ENCODE results near the gene DHRS2. TPM values are rescaled to one million over a fixed set of nuclear protein-coding genes. Genes with fewer than 3 reads are reported as not detected.

The DHRS2 gene
- total RNA-seq, 4 donors from 2014 or later: 0.21 to 2.6 (median 1.3) TPM

DNA sequence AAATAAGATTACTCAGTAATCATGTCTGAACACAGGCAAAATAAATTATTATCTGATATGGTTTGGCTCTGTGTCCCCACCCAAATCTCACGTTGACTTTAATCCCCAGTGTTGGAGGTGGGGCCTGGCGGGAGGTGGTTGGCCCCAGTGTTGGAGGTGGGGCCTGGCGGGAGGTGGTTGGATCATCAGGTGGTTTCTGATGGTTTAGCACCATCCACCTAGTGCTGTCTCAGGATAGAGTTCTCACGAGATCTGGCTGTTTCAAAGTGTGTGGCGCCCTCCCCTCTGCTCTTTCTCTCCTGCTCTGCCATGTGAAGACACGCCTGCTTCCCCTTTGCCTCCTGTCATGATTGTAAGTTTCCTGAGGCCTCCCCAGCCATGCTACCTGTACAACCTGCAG, 18.1 kb downstream of the DHRS2 start:
- Histone ChIP-seq H3K27ac (no peak overlapping the region), H3K36me3 (no peaks in the 10 kb centered on the region), H3K4me1 (no peaks in the 10 kb centered on the region), H3K9me3 (no peaks in the 10 kb centered on the region), H3K4me3 (no peak overlapping the region), H3K27me3 (peaks cover 9% of the 10 kb centered on the region)
- 80% methylated on average over 6 of the region's 6 CpGs for WGBS
- no peak for TF ChIP-seq EP300 (IDR thresholded peaks at IDR 0.05)
- no peak for TF ChIP-seq POLR2AphosphoS5 (IDR thresholded peaks at IDR 0.05)
- TF ChIP-seq POLR2A (IDR thresholded peaks at IDR 0.05): no peak
- TF ChIP-seq, protein P1, sequence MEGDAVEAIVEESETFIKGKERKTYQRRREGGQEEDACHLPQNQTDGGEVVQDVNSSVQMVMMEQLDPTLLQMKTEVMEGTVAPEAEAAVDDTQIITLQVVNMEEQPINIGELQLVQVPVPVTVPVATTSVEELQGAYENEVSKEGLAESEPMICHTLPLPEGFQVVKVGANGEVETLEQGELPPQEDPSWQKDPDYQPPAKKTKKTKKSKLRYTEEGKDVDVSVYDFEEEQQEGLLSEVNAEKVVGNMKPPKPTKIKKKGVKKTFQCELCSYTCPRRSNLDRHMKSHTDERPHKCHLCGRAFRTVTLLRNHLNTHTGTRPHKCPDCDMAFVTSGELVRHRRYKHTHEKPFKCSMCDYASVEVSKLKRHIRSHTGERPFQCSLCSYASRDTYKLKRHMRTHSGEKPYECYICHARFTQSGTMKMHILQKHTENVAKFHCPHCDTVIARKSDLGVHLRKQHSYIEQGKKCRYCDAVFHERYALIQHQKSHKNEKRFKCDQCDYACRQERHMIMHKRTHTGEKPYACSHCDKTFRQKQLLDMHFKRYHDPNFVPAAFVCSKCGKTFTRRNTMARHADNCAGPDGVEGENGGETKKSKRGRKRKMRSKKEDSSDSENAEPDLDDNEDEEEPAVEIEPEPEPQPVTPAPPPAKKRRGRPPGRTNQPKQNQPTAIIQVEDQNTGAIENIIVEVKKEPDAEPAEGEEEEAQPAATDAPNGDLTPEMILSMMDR (IDR thresholded peaks at IDR 0.05): no peak
- peak in 1 of 2 donors; percentile 62 for DNase-seq (ENCODE audit: low spot score in 2 of 2)

DNA sequence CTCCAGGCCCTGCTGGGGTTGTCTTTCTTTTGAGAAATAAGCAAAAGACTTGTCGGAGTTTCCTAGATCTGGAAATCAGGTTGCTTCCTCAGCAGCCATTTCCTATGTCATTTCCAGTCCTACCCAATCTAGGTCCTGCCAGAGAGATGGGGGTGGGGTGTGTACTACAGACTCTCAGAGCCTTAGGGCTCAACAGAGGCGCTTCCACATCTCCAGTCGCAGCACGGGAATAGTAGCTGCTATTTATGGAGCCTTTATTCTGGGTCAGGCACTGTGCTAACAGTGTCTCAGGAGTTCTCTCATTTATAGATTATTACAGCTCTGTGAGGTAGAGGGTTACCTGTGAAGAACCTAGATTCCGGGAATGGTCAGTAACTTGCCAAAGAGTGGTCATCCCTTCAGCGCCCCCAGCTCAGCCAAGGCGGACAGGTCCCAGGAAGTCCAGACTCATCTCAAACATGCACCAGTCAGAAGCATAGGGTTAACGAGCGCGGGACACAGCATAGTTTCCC, 21.9 kb downstream of the DHRS2 start:
- DNase-seq (ENCODE audit: low spot score in 2 of 2): no peak
- Histone ChIP-seq H3K27me3 (peaks cover 3% of the 10 kb centered on the region), H3K9me3 (no peaks in the 10 kb centered on the region), H3K4me3 (no peak overlapping the region), H3K4me1 (no peaks in the 10 kb centered on the region), H3K36me3 (no peaks in the 10 kb centered on the region), H3K27ac (no peak overlapping the region)
- TF ChIP-seq POLR2AphosphoS5 (IDR thresholded peaks at IDR 0.05) (no peak), POLR2A (IDR thresholded peaks at IDR 0.05) (no peak), EP300 (IDR thresholded peaks at IDR 0.05) (no peak)
- TF ChIP-seq, protein P1 (IDR thresholded peaks at IDR 0.05): no peak
- WGBS: 31% methylated on average over 10 of the region's 10 CpGs

DNA sequence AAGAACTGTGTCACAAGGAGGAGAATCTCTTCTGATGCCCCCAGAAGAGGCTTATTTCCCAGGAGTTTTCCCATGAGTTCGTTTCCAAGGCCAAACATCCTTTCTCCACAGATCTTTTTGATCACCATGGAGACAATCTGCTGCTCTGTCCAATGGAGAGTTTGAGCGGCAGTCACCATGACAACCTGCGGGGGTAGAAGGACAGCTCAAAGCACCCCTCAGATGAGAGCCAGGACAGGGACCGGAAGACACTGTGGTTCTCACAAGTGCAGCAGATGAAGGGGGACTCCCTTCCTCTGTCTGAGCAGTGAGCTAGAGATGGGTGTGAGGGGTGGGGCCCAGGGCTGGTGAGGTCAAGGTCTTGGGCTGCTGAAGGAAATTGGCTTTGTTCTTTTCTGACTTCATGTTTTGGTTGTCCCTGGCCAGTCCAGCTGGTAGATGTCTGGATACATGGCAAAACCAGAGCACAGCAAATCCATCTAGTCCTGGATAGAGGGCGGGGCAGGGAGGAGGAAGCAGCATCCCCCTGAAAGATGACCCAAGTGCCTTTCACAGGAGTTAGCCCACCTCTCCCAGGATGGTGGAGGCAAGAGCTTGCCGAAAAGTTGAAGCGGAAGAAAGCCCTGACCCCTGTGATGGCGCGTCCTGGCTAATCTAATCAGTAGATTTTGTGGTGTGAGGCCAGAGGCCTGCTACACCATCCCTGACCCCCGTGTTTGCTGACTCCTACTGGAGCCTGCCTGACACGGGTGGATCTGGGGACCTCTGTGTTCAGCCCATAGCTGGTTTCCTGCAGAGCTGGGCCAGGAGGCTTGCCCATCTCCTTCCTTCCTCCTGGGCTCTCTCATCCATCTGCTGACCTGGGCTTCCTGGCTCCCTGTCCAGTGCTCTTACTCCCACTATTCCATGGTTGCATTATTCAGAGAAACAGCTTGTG, 24.4 kb downstream of the DHRS2 start:
- DNase-seq (ENCODE audit: low spot score in 2 of 2): peak in 1 of 2 donors; percentile 70
- Histone ChIP-seq H3K4me1 (no peaks in the 10 kb centered on the region), H3K27ac (no peak overlapping the region), H3K9me3 (no peaks in the 10 kb centered on the region), H3K36me3 (no peaks in the 10 kb centered on the region), H3K27me3 (peaks cover 6% of the 10 kb centered on the region), H3K4me3 (no peak overlapping the region)
- 66% methylated on average over 11 of the region's 11 CpGs for WGBS
- TF ChIP-seq EP300 (IDR thresholded peaks at IDR 0.05) (no peak), POLR2A (IDR thresholded peaks at IDR 0.05) (no peak), POLR2AphosphoS5 (IDR thresholded peaks at IDR 0.05) (no peak)
- TF ChIP-seq, protein P1 (IDR thresholded peaks at IDR 0.05): no peak

DNA sequence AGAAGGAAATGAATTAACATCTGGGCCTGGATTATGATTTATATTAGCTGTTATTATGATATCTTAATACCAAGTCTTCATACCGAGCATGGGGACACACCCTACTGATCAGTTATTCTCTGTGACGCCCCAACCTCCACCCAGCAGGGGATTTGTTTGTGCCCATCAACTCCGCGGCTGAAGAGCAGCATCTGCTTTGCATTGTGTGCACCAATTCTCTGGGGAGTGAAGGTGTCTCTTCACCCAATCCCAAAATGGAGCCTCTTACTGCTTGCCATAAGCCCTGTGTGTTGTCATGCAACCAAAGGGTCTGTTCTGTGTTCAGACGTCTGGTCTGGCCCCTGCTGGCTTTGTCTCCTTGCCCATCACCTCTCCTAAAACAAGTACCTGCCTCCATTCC, 25.4 kb downstream of the DHRS2 start:
- peaks cover 6% of the 10 kb centered on the region for H3K27me3 ChIP-seq
- no peak overlapping the region for H3K4me3 ChIP-seq
- H3K9me3 ChIP-seq: no peaks in the 10 kb centered on the region
- H3K4me1 ChIP-seq: no peaks in the 10 kb centered on the region
- no peak overlapping the region for H3K27ac ChIP-seq
- DNase-seq (ENCODE audit: low spot score in 2 of 2): peak in 1 of 2 donors; percentile 32
- H3K36me3 ChIP-seq: no peaks in the 10 kb centered on the region
- WGBS: 71% methylated on average over 5 of the region's 5 CpGs
- no peak for TF ChIP-seq EP300 (IDR thresholded peaks at IDR 0.05)
- no peak for TF ChIP-seq POLR2AphosphoS5 (IDR thresholded peaks at IDR 0.05)
- TF ChIP-seq, protein P1 (IDR thresholded peaks at IDR 0.05): no peak
- no peak for TF ChIP-seq POLR2A (IDR thresholded peaks at IDR 0.05)

DNA sequence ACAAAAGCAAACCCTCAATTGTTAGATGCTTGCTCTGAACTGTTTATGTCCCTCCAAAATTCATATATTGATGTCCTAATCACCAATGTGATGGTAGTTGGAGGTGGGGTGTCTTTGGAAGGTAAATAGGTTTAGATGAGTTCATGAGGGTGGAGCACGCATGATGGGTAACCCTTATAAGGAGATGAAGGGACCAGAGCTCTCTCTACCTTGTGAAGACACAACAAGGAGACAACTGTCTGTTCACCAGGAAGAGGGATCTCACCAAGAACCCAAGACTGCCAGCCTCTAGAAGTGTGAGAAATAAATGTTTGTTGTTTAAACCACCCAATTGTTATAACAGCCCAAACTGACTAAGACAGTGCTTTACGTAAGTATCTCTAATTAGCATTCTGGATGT, 27.0 kb downstream of the DHRS2 start:
- 94% methylated on average over 2 of the region's 2 CpGs for WGBS
- Histone ChIP-seq H3K9me3 (no peaks in the 10 kb centered on the region), H3K4me1 (no peaks in the 10 kb centered on the region), H3K27me3 (peaks cover 3% of the 10 kb centered on the region), H3K36me3 (no peaks in the 10 kb centered on the region), H3K4me3 (no peak overlapping the region), H3K27ac (no peak overlapping the region)
- no peak for DNase-seq (ENCODE audit: low spot score in 2 of 2)
- TF ChIP-seq POLR2A (IDR thresholded peaks at IDR 0.05): no peak
- no peak for TF ChIP-seq POLR2AphosphoS5 (IDR thresholded peaks at IDR 0.05)
- TF ChIP-seq, protein P1 (IDR thresholded peaks at IDR 0.05): no peak
- TF ChIP-seq EP300 (IDR thresholded peaks at IDR 0.05): no peak
